CD4-positive, alpha-beta T cell treated with Interleukin-12 subunit alpha and Interleukin-12 subunit beta, for 1 hour (primary cell): ENCODE measurements around the gene USP26.
"Not testable (repeated sequence)": the region's sequence is repeated elsewhere in the genome, so short reads cannot be mapped to it uniquely, and the experiment has no call there.

Experiments used
- DNase-seq: peaks from one replicate; pipeline ENCODE4 v3.0.0-alpha.2; 2020

USP26 gene

GRCh38 chrX:133007458-133007857 is 89.5 kb downstream of the USP26 start:
- no peak for DNase-seq

- DNase-seq, result no peak
Measured at GRCh38 chrX:133005616-133006015, 91.3 kb downstream of the USP26 start.

GRCh38 chrX:133005042-133005441 is 91.9 kb downstream of the USP26 start:
- DNase-seq, result no peak

- no peak for DNase-seq
Measured at GRCh38 chrX:132999209-132999608, 97.7 kb downstream of the USP26 start.

GRCh38 chrX:132990835-132991234 is 106.1 kb downstream of the USP26 start:
- no peak for DNase-seq

GRCh38 chrX:132986556-132986955 is 110.4 kb downstream of the USP26 start:
- DNase-seq, result no peak

- DNase-seq, result no peak
Measured at GRCh38 chrX:132984058-132984650, 112.8 kb downstream of the USP26 start.

- no peak for DNase-seq
Measured at GRCh38 chrX:132983496-132983895, 113.4 kb downstream of the USP26 start.

GRCh38 chrX:132980035-132980434 is 116.9 kb downstream of the USP26 start:
- DNase-seq, result not testable (repeated sequence)
